Gastrocnemius medialis (tissue), 4 donors: Measurements from ENCODE around the gene DHRSX.

ENCODE experiments used
- POLR2A ChIP-seq, 2 donors: fragments of 450-650 bp; IDR thresholded peaks; one replicate each; pipeline ENCODE4 v1.6.1; 2017; ENCODE audit warnings: antibody characterized with exemption in 2 of 2, mild to moderate bottlenecking in 2 of 2, moderate library complexity in 2 of 2
- TF ChIP-seq, protein P1 (sequence below), 5 experiments: fragments of 450-650 bp in 3 of 5; fragments of 200-600 bp in 2 of 5; sonication (generic) in 2 of 5; IDR thresholded peaks in 4 of 5; conservative IDR thresholded peaks in 1 of 5; 1 replicate in 4 of 5; 2 replicates in 1 of 5; pipeline ENCODE4 v1.5.1; 2016 to 2019; ENCODE audit warnings: antibody characterized with exemption in 5 of 5, mild to moderate bottlenecking in 3 of 5, moderate library complexity in 3 of 5

DNA sequence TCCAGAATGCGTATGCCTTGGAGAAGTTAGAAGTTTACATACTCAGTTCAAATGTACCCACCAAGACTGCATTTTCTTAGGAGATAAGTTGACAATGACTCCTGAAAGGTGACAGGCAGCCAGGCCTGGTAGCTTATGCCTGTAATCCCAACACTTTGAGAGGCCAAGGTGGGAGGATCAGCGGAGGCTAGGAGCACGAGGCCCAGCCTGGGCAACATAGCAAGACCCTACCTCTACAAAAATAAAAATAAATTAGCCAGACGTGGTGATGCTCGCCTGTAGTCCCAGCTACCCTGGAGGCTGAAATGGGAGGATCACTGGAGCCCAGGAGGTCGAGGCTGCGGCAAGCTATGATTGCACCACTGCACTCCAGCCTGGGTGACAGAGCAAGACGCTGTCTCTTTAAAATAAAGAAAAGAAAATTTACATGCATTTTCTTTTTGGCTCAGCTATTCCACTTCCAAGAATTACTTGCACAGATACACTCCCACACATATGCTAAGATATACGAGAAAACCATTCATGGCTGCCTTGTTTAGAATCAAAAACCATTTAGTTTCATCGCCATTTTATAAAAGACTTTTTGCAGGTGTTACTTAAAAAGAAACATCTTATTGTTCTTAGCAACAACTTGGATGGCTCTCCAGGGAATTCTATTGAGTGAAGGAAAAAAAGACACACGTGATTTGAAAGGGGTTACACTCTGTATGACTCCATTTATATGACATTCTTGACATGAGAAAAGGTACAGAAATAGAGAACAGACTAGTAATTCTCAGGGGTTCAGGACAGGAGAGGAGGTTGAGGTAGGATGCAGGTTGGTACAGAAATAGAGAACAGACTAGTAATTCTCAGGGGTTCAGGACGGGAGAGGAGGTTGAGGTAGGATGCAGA lies 66.3 kb downstream of the DHRSX start:
- TF ChIP-seq, protein P1, sequence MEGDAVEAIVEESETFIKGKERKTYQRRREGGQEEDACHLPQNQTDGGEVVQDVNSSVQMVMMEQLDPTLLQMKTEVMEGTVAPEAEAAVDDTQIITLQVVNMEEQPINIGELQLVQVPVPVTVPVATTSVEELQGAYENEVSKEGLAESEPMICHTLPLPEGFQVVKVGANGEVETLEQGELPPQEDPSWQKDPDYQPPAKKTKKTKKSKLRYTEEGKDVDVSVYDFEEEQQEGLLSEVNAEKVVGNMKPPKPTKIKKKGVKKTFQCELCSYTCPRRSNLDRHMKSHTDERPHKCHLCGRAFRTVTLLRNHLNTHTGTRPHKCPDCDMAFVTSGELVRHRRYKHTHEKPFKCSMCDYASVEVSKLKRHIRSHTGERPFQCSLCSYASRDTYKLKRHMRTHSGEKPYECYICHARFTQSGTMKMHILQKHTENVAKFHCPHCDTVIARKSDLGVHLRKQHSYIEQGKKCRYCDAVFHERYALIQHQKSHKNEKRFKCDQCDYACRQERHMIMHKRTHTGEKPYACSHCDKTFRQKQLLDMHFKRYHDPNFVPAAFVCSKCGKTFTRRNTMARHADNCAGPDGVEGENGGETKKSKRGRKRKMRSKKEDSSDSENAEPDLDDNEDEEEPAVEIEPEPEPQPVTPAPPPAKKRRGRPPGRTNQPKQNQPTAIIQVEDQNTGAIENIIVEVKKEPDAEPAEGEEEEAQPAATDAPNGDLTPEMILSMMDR (IDR thresholded peaks at IDR 0.05 in 4 of 5, conservative IDR thresholded peaks at IDR 0.05 in 1 of 5), result no peak
- TF ChIP-seq POLR2A (IDR thresholded peaks at IDR 0.05), result no peak
